HL-60 (cell line): ENCODE results near the gene SKAP2.

Source experiments
- DNase-seq, 2 experiments: peaks; one replicate each; pipeline ENCODE4 v3.0.0-alpha.2; 2010 to 2020; ENCODE audit warnings: low read depth in 1 of 2, low spot score in 1 of 2
- H3K27ac ChIP-seq: fragments of 250-450 bp; sonication (Bioruptor Pico); replicated peaks from 2 replicates; pipeline ENCODE4 v1.5.1; 2020; ENCODE audit warnings: mild to moderate bottlenecking, moderate library complexity
- H3K27me3 ChIP-seq: fragments of 250-450 bp; sonication (Bioruptor Pico); 2 replicates; pipeline ENCODE4 v1.5.1; 2021; ENCODE audit warnings: mild to moderate bottlenecking, moderate library complexity; ENCODE audit not compliant: insufficient read depth, poor library complexity, severe bottlenecking
- H3K4me3 ChIP-seq: replicated peaks from 2 replicates; pipeline ENCODE4 v1.5.1; 2011; ENCODE audit warnings: mild to moderate bottlenecking, control low read depth, low read length; ENCODE audit not compliant: insufficient read depth
- GABPA ChIP-seq: IDR thresholded peaks from 2 replicates; pipeline ENCODE4 v1.6.1; 2012; ENCODE audit warnings: low read depth
- POLR2AphosphoS5 ChIP-seq: IDR thresholded peaks from 2 replicates; pipeline ENCODE4 v1.6.1; 2012; ENCODE audit warnings: low read depth
- REST ChIP-seq: IDR thresholded peaks from 2 replicates; pipeline ENCODE4 v1.6.1; 2012; ENCODE audit warnings: low read depth; ENCODE audit not compliant: insufficient replicate concordance
- SPI1 ChIP-seq: IDR thresholded peaks from 2 replicates; pipeline ENCODE4 v1.6.1; 2012; ENCODE audit warnings: low read depth, mild to moderate bottlenecking, borderline replicate concordance
- TF ChIP-seq, protein P1 (sequence below): IDR thresholded peaks from one replicate; pipeline ENCODE4 v1.5.1; 2011; ENCODE audit warnings: low read length, control low read depth, inconsistent platforms; ENCODE audit not compliant: insufficient read depth

Gene SKAP2

GRCh38 chr7:26620352-26620751 is 244.0 kb downstream of the SKAP2 start:
- no peak overlapping the region for H3K27ac ChIP-seq
- no peak for TF ChIP-seq SPI1
- no peak for TF ChIP-seq GABPA
- TF ChIP-seq, protein P1, sequence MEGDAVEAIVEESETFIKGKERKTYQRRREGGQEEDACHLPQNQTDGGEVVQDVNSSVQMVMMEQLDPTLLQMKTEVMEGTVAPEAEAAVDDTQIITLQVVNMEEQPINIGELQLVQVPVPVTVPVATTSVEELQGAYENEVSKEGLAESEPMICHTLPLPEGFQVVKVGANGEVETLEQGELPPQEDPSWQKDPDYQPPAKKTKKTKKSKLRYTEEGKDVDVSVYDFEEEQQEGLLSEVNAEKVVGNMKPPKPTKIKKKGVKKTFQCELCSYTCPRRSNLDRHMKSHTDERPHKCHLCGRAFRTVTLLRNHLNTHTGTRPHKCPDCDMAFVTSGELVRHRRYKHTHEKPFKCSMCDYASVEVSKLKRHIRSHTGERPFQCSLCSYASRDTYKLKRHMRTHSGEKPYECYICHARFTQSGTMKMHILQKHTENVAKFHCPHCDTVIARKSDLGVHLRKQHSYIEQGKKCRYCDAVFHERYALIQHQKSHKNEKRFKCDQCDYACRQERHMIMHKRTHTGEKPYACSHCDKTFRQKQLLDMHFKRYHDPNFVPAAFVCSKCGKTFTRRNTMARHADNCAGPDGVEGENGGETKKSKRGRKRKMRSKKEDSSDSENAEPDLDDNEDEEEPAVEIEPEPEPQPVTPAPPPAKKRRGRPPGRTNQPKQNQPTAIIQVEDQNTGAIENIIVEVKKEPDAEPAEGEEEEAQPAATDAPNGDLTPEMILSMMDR = no peak
- TF ChIP-seq POLR2AphosphoS5 = no peak
- no peak overlapping the region for H3K4me3 ChIP-seq
- H3K27me3 ChIP-seq = no peaks in the 10 kb centered on the region
- no peak for DNase-seq

- no peak overlapping the region for H3K27ac ChIP-seq
- DNase-seq = no peak
- no peak for TF ChIP-seq POLR2AphosphoS5
- no peak for TF ChIP-seq REST
- TF ChIP-seq GABPA = no peak
- TF ChIP-seq, protein P1 = no peak
- TF ChIP-seq SPI1 = no peak
Observed at GRCh38 chr7:26619348-26619984, 244.9 kb downstream of the SKAP2 start.

DNA sequence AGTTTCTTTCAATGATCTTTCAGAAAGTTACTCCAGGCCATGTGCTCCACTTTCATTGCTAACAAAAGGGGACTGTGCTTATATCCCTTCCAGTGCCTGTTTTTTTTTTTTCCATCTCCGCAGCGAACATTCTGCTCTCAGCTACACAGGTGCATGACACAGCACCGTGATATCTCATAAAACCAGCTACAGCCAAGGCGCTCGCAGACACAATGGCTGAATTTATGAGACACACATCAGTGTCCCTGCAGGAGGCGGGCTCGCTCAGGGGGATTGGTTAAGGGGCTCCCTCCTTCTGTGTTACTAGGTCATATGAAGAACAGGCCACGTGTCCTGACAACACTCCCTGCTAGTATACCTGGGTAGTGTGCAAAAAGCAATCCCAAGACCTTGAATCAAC is 245.5 kb downstream of the SKAP2 start:
- no peak overlapping the region for H3K27ac ChIP-seq
- no peak for DNase-seq
- TF ChIP-seq SPI1 = no peak
- TF ChIP-seq GABPA = no peak
- no peak for TF ChIP-seq POLR2AphosphoS5
- TF ChIP-seq, protein P1 = no peak
- TF ChIP-seq REST = no peak
- H3K4me3 ChIP-seq = no peak overlapping the region
- H3K27me3 ChIP-seq = no peaks in the 10 kb centered on the region

More at GRCh38 chr7:26619348-26619984, 244.9 kb downstream of the SKAP2 start:
- H3K27me3 ChIP-seq = no peaks in the 10 kb centered on the region
- no peak overlapping the region for H3K4me3 ChIP-seq

DNA sequence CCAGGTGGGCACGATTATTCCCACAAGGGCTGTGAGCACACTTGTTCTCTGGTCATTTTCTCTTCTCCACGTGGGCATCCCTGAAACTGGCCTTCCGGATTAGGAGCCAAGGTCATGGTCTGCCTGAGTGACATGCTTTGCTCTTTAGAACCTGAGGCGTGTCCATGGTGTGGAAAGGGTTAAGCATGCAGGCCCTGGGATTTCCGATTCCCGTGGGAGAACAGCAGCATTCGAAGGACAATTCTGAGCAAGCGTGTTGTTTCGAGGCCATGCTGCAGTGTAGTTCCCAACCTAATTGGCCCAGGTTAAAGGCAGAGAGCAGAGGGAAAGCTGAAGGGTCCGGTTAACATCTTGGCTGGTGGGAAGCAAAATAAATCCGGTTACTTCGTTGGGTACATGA is 245.9 kb downstream of the SKAP2 start:
- Histone ChIP-seq H3K4me3 (no peak overlapping the region), H3K27me3 (no peaks in the 10 kb centered on the region), H3K27ac (no peak overlapping the region)
- no peak for TF ChIP-seq SPI1
- DNase-seq = no peak
